ENCODE data around the gene MSANTD1. TPM values are rescaled to one million over a fixed set of nuclear protein-coding genes. Genes with fewer than 3 reads are reported as not detected.

MSANTD1 gene
- total RNA-seq, 2 experiments from 2014 or later = 1.3 to 1.4 TPM

DNA sequence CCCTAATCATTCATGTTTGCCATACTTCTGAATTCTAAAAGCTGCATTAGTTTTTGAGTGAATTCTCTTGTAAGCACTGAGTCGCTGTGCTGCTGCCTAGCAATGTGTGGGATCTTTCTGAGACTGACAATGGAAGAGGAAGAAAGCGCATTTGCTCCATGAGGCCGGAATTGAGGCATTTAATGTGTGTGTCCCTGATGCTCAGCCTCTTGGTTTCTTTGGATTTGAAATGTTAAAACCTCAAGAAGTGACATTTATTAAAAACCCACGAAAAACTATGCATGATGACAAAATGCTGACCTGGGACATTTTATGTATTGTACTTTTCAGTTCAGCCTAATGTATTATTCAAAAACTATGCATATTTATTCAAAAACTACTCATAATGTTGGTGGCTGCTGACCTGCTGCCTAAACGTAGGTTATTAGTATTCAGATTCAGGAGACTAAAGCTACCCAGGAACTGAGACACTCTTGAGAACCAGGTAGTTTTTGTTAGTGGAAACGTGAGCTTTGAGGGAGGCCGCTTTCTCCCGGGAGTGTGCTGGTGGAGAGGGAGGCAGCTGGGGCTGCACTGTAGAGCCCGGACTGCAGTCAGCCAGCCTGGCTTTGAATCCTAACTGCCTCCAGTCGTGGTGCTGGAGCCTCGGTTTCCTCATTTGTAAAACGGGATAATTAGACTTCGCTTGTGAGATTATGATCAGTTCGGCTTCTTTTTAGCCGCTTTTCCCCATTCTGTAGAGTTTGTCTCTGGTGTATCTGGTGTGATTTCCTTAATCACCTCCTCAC lies 55.2 kb downstream of the MSANTD1 start:
- H3K36me3 Mint-ChIP-seq = no peaks in the 10 kb centered on the region
- no peak overlapping the region for H3K4me3 Mint-ChIP-seq
- H3K27ac Mint-ChIP-seq = no peak overlapping the region
- peaks cover 37% of the 10 kb centered on the region for H3K4me1 Mint-ChIP-seq
- POLR2A ChIA-PET = interaction anchor here (0.6 kb wide), 1 partner anchor 25 kb away, joined by 3 read pairs; no protein-coding TSS in a partner anchor
- ATAC-seq (ENCODE audit: low read depth) = no peak
- DNase-seq = no peak
- H3K9me3 Mint-ChIP-seq = no peaks in the 10 kb centered on the region
- H3K27me3 Mint-ChIP-seq = peaks cover 49% of the 10 kb centered on the region

DNA sequence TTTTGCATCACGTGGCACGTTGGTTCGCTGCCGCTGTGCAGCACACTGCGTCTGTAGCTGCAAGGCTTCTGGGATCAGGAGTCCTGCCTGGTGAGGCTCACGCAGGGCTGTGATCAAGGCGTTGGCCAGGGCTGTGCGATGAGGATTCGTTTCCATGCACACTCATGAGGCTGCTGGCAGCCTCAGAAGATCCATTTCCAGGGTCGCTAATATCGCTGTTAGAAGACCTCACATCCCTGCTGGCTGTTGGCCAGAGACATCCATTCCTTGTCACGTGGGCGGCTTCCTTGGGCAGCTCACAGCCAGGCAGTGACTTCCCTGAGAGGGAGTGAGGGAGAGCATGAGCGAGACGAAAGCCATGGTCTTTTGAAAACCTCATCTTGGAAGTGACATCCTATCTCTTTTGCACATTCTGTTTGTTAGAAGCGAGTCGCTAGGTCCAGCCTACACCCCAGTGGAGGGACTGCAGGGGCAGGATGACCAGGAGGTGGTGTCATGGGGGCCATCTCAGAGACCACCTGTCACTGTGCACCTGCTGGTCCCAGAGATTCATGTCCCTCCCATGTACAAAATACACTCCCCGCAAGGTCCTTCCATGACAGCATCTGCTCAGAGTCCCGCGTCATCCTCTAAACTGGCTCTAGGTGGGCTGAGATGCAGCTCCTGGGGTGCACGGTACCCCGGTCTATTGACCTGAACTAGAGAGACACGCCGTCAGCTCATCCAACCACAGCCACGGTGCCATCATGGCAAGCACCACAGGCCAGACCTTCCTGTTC lies 56.1 kb downstream of the MSANTD1 start:
- ATAC-seq (ENCODE audit: low read depth) (no peak), DNase-seq (no peak)
- H3K27me3 Mint-ChIP-seq = peaks cover 40% of the 10 kb centered on the region
- no peak overlapping the region for H3K27ac Mint-ChIP-seq
- H3K4me1 Mint-ChIP-seq = peaks cover 36% of the 10 kb centered on the region
- no peaks in the 10 kb centered on the region for H3K9me3 Mint-ChIP-seq
- H3K4me3 Mint-ChIP-seq = no peak overlapping the region
- POLR2A ChIA-PET = no interaction called here
- no peaks in the 10 kb centered on the region for H3K36me3 Mint-ChIP-seq

DNA sequence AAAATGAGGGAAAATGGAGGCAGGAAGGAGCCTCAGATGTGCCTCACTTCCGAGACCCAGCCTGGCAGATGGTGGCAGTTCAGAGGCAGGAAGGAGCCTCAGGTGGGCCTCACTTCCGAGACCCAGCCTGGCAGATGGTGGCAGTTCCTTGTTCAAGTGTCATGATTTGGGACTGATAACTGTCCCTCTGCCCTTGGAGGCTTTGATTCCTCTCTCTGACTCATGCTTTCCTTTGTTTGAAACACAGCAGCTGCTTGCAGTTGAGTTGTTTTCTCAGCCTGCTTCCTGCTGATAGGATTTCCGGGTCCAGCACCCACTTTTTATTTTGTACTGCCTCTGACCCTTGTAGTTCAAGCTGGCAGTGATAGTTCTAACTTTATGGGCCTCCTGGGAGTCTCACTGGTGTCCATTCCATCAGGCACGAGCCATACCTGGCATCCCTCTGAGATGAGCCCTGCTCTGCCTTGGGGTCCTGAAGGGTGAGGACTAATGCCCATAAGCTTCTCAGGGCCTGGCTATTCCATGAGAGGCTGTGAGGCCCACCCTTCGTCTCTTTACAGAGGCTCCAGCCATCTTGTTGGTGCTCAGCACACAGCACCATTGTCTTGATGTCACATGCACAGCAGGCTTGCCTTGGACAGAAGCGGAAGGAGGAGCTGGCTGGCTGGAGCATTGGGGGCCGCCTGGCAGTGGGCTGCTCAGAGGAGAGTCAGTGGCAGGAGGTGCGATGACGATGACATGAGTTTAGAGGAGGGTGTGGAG lies 56.8 kb downstream of the MSANTD1 start:
- H3K4me1 Mint-ChIP-seq = peaks cover 36% of the 10 kb centered on the region
- no peaks in the 10 kb centered on the region for H3K9me3 Mint-ChIP-seq
- POLR2A ChIA-PET = no interaction called here
- ATAC-seq (ENCODE audit: low read depth) (no peak), DNase-seq (no peak)
- no peak overlapping the region for H3K27ac Mint-ChIP-seq
- no peaks in the 10 kb centered on the region for H3K36me3 Mint-ChIP-seq
- H3K4me3 Mint-ChIP-seq = no peak overlapping the region
- H3K27me3 Mint-ChIP-seq = peaks cover 38% of the 10 kb centered on the region

Other genes with a start within 250 kb of the MSANTD1 start
- gene HTT-AS, start 174.6 kb upstream of the MSANTD1 start, total RNA-seq = not detected
- 10 to 100 TPM; 64.8 to 65.8 TPM for gene HTT, start 174.5 kb upstream of the MSANTD1 start, total RNA-seq
- gene RGS12, start 43.9 kb downstream of the MSANTD1 start, total RNA-seq = 1 to 10 TPM; 5.0 to 5.3 TPM
- gene HGFAC, start 192.8 kb downstream of the MSANTD1 start, total RNA-seq = not detected
- not detected for gene DOK7, start 214.1 kb downstream of the MSANTD1 start, total RNA-seq

All from activated naive CD8-positive, alpha-beta T cell treated with anti-CD3 and anti-CD28 coated beads, Interleukin-2, amount 10 ng/mL, durations not matched to agents 7 days and 5 days (primary cell).